Measurements from ENCODE around the gene PLEKHN1.

- no peak for TF ChIP-seq EP300 (IDR thresholded peaks at IDR 0.05)
- TF ChIP-seq POLR2A (IDR thresholded peaks at IDR 0.05), result no peak
- TF ChIP-seq, protein P1, sequence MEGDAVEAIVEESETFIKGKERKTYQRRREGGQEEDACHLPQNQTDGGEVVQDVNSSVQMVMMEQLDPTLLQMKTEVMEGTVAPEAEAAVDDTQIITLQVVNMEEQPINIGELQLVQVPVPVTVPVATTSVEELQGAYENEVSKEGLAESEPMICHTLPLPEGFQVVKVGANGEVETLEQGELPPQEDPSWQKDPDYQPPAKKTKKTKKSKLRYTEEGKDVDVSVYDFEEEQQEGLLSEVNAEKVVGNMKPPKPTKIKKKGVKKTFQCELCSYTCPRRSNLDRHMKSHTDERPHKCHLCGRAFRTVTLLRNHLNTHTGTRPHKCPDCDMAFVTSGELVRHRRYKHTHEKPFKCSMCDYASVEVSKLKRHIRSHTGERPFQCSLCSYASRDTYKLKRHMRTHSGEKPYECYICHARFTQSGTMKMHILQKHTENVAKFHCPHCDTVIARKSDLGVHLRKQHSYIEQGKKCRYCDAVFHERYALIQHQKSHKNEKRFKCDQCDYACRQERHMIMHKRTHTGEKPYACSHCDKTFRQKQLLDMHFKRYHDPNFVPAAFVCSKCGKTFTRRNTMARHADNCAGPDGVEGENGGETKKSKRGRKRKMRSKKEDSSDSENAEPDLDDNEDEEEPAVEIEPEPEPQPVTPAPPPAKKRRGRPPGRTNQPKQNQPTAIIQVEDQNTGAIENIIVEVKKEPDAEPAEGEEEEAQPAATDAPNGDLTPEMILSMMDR (IDR thresholded peaks at IDR 0.05), result no peak
- no peak for TF ChIP-seq POLR2AphosphoS5 (IDR thresholded peaks at IDR 0.05)
Measured at GRCh38 chr1:995665-996633, 29.7 kb downstream of the PLEKHN1 start.
